H9 (cell line): ENCODE data around the gene PCDHGA9. TPM values are rescaled to one million over a fixed set of nuclear protein-coding genes. Genes with fewer than 3 reads are reported as not detected.

ENCODE experiments used
- DNase-seq: peaks from one replicate; pipeline ENCODE4 v3.0.0-alpha.2; 2017
- H2AFZ ChIP-seq: one replicate; pipeline ENCODE4 v1.6.1; 2013; ENCODE audit warnings: mild to moderate bottlenecking, low read length, control low read depth, moderate library complexity
- H2AK5ac ChIP-seq: 2 replicates; pipeline ENCODE4 v1.6.1; 2013; ENCODE audit warnings: low read length, control low read depth, mixed read lengths; ENCODE audit not compliant: insufficient read length
- H2BK120ac ChIP-seq: one replicate; pipeline ENCODE4 v1.6.1; 2013; ENCODE audit warnings: low read depth, mild to moderate bottlenecking, low read length, control low read depth, inconsistent platforms; ENCODE audit not compliant: poor library complexity, severe bottlenecking
- H2BK12ac ChIP-seq: 2 replicates; pipeline ENCODE4 v1.6.1; 2013; ENCODE audit warnings: low read length, control low read depth, mixed read lengths, low read depth; ENCODE audit not compliant: insufficient read length
- H2BK15ac ChIP-seq: 2 replicates; pipeline ENCODE4 v1.6.1; 2013; ENCODE audit warnings: low read depth, low read length, control low read depth
- H2BK20ac ChIP-seq: one replicate; pipeline ENCODE4 v1.6.1; 2013; ENCODE audit warnings: low read depth, mild to moderate bottlenecking, low read length, control low read depth, inconsistent platforms; ENCODE audit not compliant: poor library complexity, severe bottlenecking
- H2BK5ac ChIP-seq: 2 replicates; pipeline ENCODE4 v1.6.1; 2013; ENCODE audit warnings: low read length, control low read depth, mixed read lengths; ENCODE audit not compliant: insufficient read length
- H3K14ac ChIP-seq: 2 replicates; pipeline ENCODE4 v1.6.1; 2013; ENCODE audit warnings: low read length, control low read depth; ENCODE audit not compliant: insufficient read depth
- H3K18ac ChIP-seq: 2 replicates; pipeline ENCODE4 v1.6.1; 2013; ENCODE audit warnings: low read depth, mild to moderate bottlenecking, mixed read lengths, low read length, control low read depth; ENCODE audit not compliant: insufficient read length
- H3K23ac ChIP-seq: 2 replicates; pipeline ENCODE4 v1.6.1; 2013; ENCODE audit warnings: low read length, control low read depth, mixed read lengths, low read depth; ENCODE audit not compliant: insufficient read length
- H3K23me2 ChIP-seq: 2 replicates; pipeline ENCODE4 v1.6.1; 2013; ENCODE audit warnings: low read depth, mild to moderate bottlenecking, mixed read lengths, low read length, control low read depth; ENCODE audit not compliant: insufficient read length, poor library complexity, severe bottlenecking
- H3K27ac ChIP-seq: 2 replicates; pipeline ENCODE4 v1.5.1; 2013; ENCODE audit warnings: low read length, control low read depth, mixed read lengths, low read depth; ENCODE audit not compliant: insufficient read length
- H3K27me3 ChIP-seq: 2 replicates; pipeline ENCODE4 v1.6.1; 2013; ENCODE audit warnings: low read length, control low read depth, inconsistent platforms; ENCODE audit not compliant: insufficient read depth
- H3K4ac ChIP-seq: 2 replicates; pipeline ENCODE4 v1.6.1; 2013; ENCODE audit warnings: low read depth, mild to moderate bottlenecking, control low read depth, inconsistent platforms, low read length, moderate library complexity
- H3K4me1 ChIP-seq: 2 replicates; pipeline ENCODE4 v1.6.1; 2013; ENCODE audit warnings: low read length, control low read depth, inconsistent platforms; ENCODE audit not compliant: insufficient read depth
- H3K4me2 ChIP-seq: 2 replicates; pipeline ENCODE4 v1.6.1; 2013; ENCODE audit warnings: low read length, control low read depth, mixed read lengths; ENCODE audit not compliant: insufficient read length, insufficient read depth
- H3K56ac ChIP-seq: 2 replicates; pipeline ENCODE4 v1.6.1; 2013; ENCODE audit warnings: low read depth, mild to moderate bottlenecking, mixed read lengths, low read length, control low read depth; ENCODE audit not compliant: insufficient read length
- H3K79me1 ChIP-seq: 2 replicates; pipeline ENCODE4 v1.6.1; 2013; ENCODE audit warnings: low read depth, mild to moderate bottlenecking, moderate library complexity, low read length, control low read depth, inconsistent platforms; ENCODE audit not compliant: insufficient read depth, poor library complexity, severe bottlenecking
- H3K79me2 ChIP-seq: 2 replicates; pipeline ENCODE4 v1.6.1; 2013; ENCODE audit warnings: low read length, control low read depth, inconsistent platforms; ENCODE audit not compliant: insufficient read depth
- H3K9ac ChIP-seq: 2 replicates; pipeline ENCODE4 v1.6.1; 2013; ENCODE audit warnings: low read length, control low read depth, mixed read lengths; ENCODE audit not compliant: insufficient read length; ENCODE audit errors: extremely low read depth
- H3K9me3 ChIP-seq: one replicate; pipeline ENCODE4 v1.6.1; 2013; ENCODE audit warnings: low read depth, low read length, inconsistent platforms; ENCODE audit not compliant: control insufficient read depth
- H3T11ph ChIP-seq: one replicate; pipeline ENCODE4 v1.6.1; 2013; ENCODE audit warnings: mild to moderate bottlenecking, low read length, control low read depth, inconsistent platforms
- H4K20me1 ChIP-seq: one replicate; pipeline ENCODE4 v1.6.1; 2013; ENCODE audit not compliant: control insufficient read depth, insufficient read length, insufficient read depth
- H4K5ac ChIP-seq: 2 replicates; pipeline ENCODE4 v1.6.1; 2013; ENCODE audit warnings: low read depth, mild to moderate bottlenecking, mixed read lengths, low read length, control low read depth; ENCODE audit not compliant: insufficient read length
- H4K8ac ChIP-seq: replicated peaks from 2 replicates; pipeline ENCODE4 v1.6.1; 2013; ENCODE audit warnings: low read length, control low read depth, mixed read lengths, low read depth; ENCODE audit not compliant: insufficient read length
- H4K91ac ChIP-seq: 2 replicates; pipeline ENCODE4 v1.6.1; 2013; ENCODE audit warnings: low read depth, mild to moderate bottlenecking, moderate library complexity, mixed read lengths, low read length, control low read depth; ENCODE audit not compliant: insufficient read length
- H3K27ac Mint-ChIP-seq, 3 experiments: 2 replicates in 2 of 3; 3 replicates in 1 of 3; pipeline ENCODE4 v1.8.0; 2020 to 2021; ENCODE audit warnings: mixed read lengths in 3 of 3, mild to moderate bottlenecking in 1 of 3, moderate library complexity in 1 of 3
- H3K27me3 Mint-ChIP-seq: 2 replicates; pipeline ENCODE4 v1.8.0; 2021; ENCODE audit warnings: low read depth, mild to moderate bottlenecking, moderate library complexity, mixed read lengths
- H3K36me3 Mint-ChIP-seq, 3 experiments: 2 replicates in 2 of 3; 3 replicates in 1 of 3; pipeline ENCODE4 v1.8.0; 2020 to 2021; ENCODE audit warnings: low read depth in 3 of 3, mixed read lengths in 3 of 3; ENCODE audit not compliant: insufficient read depth in 1 of 3
- H3K4me1 Mint-ChIP-seq, 2 experiments: 2 replicates each; pipeline ENCODE4 v1.8.0; 2020; ENCODE audit warnings: mixed read lengths in 2 of 2
- H3K4me3 Mint-ChIP-seq, 2 experiments: 2 replicates in 1 of 2; 3 replicates in 1 of 2; pipeline ENCODE4 v1.8.0; 2020 to 2021; ENCODE audit warnings: mild to moderate bottlenecking in 2 of 2, mixed read lengths in 2 of 2, moderate library complexity in 1 of 2
- H3K9me3 Mint-ChIP-seq, 2 experiments: 2 replicates in 1 of 2; 3 replicates in 1 of 2; pipeline ENCODE4 v1.8.0; 2020; ENCODE audit warnings: mild to moderate bottlenecking in 2 of 2, mixed read lengths in 2 of 2, moderate library complexity in 1 of 2
- WGBS: extraction: QIAGEN DNeasy Blood & Tissue Kit; methylation state at CpG from one replicate; pipeline ENCODE4 v1.1.7; 2013; ENCODE audit warnings: missing lambda C conversion rate, low lambda C conversion rate, mixed read lengths; ENCODE audit not compliant: insufficient read length; ENCODE audit errors: extremely low coverage; 5-methylcytosine and 5-hydroxymethylcytosine counted together
- total RNA-seq: library from RNA; stranded (reverse); gene quantifications from 2 replicates; pipeline ENCODE4 v1.2.1, GENCODE V29; 2021
- TF ChIP-seq, protein P1 (sequence below): fragments of 200-600 bp; sonication (generic); conservative IDR thresholded peaks from 3 replicates; pipeline ENCODE4 v1.8.0; 2021; ENCODE audit warnings: antibody characterized with exemption, mild to moderate bottlenecking

The PCDHGA9 gene
- total RNA-seq, 1 experiment from 2014 or later, result 1.3 TPM

DNA sequence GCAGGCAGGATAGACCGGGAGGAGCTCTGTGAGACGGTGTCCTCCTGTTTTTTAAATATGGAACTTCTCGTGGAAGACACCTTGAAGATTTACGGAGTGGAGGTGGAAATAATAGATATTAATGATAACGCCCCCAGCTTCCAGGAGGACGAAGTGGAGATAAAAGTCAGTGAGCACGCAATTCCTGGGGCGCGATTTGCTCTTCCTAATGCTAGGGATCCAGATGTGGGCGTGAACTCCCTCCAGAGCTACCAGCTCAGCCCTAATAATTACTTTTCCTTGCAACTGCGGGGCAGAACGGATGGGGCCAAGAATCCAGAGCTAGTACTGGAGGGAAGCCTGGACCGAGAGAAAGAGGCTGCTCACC lies 18.9 kb downstream of the PCDHGA9 start:
- Mint-ChIP-seq H3K36me3 (peaks cover 52 to 87% (median 64%) of the 10 kb centered on the region in 3 experiments), H3K4me1 (peaks cover 4 to 5% of the 10 kb centered on the region in 2 experiments; a peak in 3 of 4 replicates), H3K27me3 (peaks cover 17% of the 10 kb centered on the region), H3K9me3 (peaks cover 65 to 81% of the 10 kb centered on the region in 2 experiments), H3K4me3 (0 out of 5 replicates have a peak overlapping the region, but pooled peaks of 1 of the 2 experiments have one; percentile 17), H3K27ac (no peak overlapping the region; a peak in 1 of 7 replicates)
- Histone ChIP-seq H3K23ac (no peak overlapping the region), H3K9ac (no peak overlapping the region), H3K23me2 (peaks cover 7% of the 10 kb centered on the region), H3T11ph (no peak overlapping the region), H4K20me1 (no peaks in the 10 kb centered on the region), H2BK20ac (no peak overlapping the region), H3K79me2 (no peaks in the 10 kb centered on the region), H2AK5ac (no peak overlapping the region), H4K5ac (no peak overlapping the region), H3K14ac (no peak overlapping the region), H3K9me3 (peaks cover 13% of the 10 kb centered on the region), H2BK5ac (no peak overlapping the region), H4K91ac (no peak overlapping the region), H2BK15ac (no peak overlapping the region), H2BK12ac (no peak overlapping the region), H3K79me1 (no peaks in the 10 kb centered on the region), H2AFZ (no peak overlapping the region), H3K4ac (no peak overlapping the region), H3K18ac (no peak overlapping the region), H4K8ac (no peak overlapping the region), H3K56ac (no peak overlapping the region), H3K27ac (no peak overlapping the region), H3K27me3 (no peaks in the 10 kb centered on the region; the same call in 1 of the 2 replicates), H2BK120ac (no peak overlapping the region), H3K4me2 (no peak overlapping the region), H3K4me1 (no peaks in the 10 kb centered on the region)
- no CpG with 5 or more reads among the region's 13 CpGs for WGBS
- TF ChIP-seq, protein P1, sequence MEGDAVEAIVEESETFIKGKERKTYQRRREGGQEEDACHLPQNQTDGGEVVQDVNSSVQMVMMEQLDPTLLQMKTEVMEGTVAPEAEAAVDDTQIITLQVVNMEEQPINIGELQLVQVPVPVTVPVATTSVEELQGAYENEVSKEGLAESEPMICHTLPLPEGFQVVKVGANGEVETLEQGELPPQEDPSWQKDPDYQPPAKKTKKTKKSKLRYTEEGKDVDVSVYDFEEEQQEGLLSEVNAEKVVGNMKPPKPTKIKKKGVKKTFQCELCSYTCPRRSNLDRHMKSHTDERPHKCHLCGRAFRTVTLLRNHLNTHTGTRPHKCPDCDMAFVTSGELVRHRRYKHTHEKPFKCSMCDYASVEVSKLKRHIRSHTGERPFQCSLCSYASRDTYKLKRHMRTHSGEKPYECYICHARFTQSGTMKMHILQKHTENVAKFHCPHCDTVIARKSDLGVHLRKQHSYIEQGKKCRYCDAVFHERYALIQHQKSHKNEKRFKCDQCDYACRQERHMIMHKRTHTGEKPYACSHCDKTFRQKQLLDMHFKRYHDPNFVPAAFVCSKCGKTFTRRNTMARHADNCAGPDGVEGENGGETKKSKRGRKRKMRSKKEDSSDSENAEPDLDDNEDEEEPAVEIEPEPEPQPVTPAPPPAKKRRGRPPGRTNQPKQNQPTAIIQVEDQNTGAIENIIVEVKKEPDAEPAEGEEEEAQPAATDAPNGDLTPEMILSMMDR, result no peak
- DNase-seq, result no peak
